Skeletal muscle satellite cell (primary cell): ENCODE data around the gene ZFHX3.
A peak's percentile ranks its signal among the peaks of the same experiment; 100 is the strongest.

Experiments used
- H3K27me3 ChIP-seq: 2 replicates; pipeline ENCODE4 v1.7.0; 2013; ENCODE audit warnings: low read length; ENCODE audit not compliant: control insufficient read depth, insufficient read depth
- H3K36me3 ChIP-seq: 2 replicates; pipeline ENCODE4 v1.7.0; 2013; ENCODE audit warnings: mild to moderate bottlenecking, control low read depth, low read length; ENCODE audit not compliant: insufficient read depth
- H3K4me1 ChIP-seq: 2 replicates; pipeline ENCODE4 v1.7.0; 2013; ENCODE audit warnings: low read length; ENCODE audit not compliant: control insufficient read depth, insufficient read depth
- H3K4me2 ChIP-seq: 2 replicates; pipeline ENCODE4 v1.7.0; 2013; ENCODE audit warnings: mild to moderate bottlenecking, low read length
- H3K4me3 ChIP-seq: 2 replicates; pipeline ENCODE4 v1.7.0; 2013; ENCODE audit warnings: low read length
- H3K9ac ChIP-seq: 2 replicates; pipeline ENCODE4 v1.7.0; 2013; ENCODE audit warnings: mild to moderate bottlenecking, low read depth, low read length, moderate library complexity
- H3K9me3 ChIP-seq: replicated peaks from 2 replicates; pipeline ENCODE4 v1.7.0; 2013; ENCODE audit warnings: mild to moderate bottlenecking, control low read depth, low read length

Gene ZFHX3

DNA sequence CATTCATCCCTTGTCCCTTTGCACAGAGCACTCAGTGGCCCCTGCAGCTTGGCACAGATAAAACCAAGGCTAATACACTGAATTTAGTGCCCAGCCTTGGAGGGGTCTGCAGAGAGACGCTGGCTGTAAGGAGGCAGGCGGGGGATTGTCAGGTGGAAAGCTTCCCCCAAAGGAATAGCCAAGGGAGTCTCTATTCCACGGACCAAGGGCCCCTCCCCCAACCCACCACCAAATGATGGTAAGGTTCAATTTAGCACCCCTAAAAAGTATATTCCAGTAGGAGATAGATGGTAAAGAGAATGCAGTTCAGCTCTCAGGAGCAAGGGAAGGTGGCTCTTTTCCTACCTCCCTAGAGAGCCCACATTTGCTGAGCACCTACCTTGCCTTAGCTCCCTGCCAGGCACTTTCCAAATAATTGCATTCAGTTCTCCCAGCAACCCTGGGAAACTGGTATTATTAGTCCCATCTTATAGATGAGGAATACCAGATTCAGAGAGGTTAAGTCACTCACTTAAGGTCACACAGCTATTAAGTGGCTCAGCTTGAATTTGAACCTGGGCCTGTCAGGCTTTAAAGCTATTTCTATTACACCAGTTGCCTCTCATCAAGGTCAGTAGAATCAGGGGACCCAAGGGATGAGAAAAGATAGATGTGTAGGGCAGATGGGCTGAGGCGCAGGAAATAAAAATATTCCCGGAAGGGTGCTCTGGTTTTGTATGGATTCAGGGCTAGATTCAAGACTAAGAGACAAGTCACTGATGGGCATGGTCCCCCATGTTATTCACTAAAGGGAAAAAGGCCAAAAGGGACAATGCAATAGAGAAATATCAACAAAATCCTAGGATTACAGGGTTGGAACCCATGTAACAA, 20.0 kb upstream of the ZFHX3 start:
- H3K9ac ChIP-seq, result peak overlapping the region; percentile 85
- no peaks in the 10 kb centered on the region for H3K27me3 ChIP-seq
- H3K36me3 ChIP-seq, result no peaks in the 10 kb centered on the region
- H3K4me1 ChIP-seq, result peaks cover 73% of the 10 kb centered on the region
- no peak overlapping the region for H3K4me3 ChIP-seq
- peak overlapping the region; percentile 81 for H3K4me2 ChIP-seq
- no peaks in the 10 kb centered on the region for H3K9me3 ChIP-seq

DNA sequence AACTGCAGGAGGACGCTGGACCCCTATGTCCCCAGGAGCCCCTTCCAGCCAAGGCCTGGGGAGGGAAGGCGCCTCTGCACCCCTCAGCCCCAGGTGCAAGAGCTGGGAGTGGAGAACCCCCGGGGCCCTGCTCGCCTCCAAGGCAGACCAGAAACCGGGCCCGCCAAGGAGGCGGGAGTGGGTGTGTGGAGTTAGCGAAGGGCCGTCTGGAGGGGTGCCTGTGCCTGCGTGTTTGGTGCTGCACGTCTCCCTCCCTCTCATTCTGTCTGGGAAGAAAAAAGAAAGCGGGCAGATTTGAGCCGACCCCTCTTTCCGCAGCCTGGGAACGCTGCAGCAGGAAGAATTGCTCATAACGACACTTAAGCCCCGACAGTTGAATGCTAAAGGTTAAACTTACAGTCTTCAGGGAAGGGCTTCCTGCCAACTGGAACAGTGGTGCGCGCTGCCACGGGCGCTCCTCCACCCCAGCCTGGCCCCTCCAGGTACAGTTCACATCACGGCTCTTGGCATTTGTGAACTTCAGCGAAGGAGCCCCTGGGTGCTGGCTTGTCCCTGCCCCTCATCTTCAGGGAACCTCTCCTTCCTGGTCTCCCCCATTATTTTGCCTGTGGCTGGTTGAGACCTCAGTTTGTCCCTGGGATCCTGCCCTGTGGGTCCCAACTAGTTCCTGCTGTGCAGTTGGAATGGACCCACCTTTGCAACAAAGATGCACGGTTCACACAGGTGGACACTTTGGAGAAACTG, 19.2 kb upstream of the ZFHX3 start:
- H3K9me3 ChIP-seq, result no peaks in the 10 kb centered on the region
- H3K36me3 ChIP-seq, result no peaks in the 10 kb centered on the region
- no peak overlapping the region for H3K4me3 ChIP-seq
- H3K4me1 ChIP-seq, result peaks cover 73% of the 10 kb centered on the region
- no peaks in the 10 kb centered on the region for H3K27me3 ChIP-seq
- no peak overlapping the region for H3K9ac ChIP-seq
- H3K4me2 ChIP-seq, result no peak overlapping the region

DNA sequence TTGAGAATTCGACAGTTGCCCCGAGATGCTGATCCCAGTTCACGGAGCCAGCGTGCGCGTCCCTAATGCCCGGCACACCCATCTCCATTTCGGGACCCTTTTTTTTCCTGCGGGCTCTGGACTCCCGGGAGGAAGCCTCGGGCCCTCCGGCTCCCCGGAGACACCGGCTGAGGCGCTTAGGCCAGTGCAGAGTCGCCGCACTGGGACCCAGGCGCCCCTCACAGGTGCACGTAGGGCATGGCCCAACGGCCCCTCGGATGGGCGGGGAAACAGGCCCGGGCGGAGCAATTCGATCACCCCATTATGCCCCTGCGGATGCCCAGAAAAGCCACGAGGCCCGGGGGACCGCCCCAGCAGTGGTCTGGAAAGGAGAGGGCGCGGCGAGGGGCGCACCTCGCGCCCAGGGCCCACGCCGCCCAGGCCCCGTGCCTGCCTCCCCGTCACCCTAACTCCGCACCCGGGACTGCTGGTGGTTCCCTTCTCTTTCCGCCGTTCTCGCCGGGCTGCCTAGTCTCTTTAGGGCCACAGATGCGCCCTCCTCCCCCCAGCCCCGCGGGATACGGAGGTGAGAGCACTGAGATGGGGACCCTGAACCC, 18.5 kb upstream of the ZFHX3 start:
- Histone ChIP-seq H3K9ac (peak overlapping the region; percentile 85), H3K36me3 (no peaks in the 10 kb centered on the region)

DNA sequence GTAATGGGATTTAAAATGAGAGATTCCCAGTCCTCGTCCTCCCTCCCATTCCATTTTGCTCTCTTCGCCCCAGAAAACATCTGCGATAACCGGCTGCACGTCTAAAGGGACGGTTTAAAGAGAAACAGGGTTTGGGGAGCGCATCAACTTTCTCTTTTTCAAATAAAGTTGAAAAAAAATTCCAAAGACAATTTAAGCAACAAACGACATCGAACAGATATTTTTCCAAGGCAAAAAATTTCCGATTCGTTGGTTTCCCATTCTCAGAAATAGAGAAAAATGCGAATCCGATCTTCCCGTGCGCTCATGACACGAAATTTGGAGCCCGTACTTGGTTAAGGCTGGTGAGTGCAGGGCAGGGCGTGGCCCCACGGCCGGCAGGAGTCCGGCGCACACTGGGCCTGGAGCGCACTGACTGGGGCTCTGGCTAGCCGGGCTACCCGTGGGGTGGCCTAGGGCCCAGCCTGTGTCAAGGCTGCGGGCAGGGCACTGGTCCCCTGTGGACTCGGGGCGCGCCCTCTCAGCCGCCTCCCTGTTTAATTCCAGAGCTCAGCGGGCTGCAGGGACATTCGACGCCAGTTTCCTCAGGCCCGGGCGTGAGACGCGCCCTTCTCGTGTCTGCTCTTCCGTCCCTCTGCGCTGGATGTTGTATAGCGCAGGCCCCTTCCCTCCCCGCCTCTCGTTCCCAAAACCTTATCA, 17.9 kb upstream of the ZFHX3 start:
- Histone ChIP-seq H3K9ac (peak overlapping the region; percentile 85), H3K27me3 (no peaks in the 10 kb centered on the region), H3K4me2 (peak overlapping the region; percentile 84), H3K4me1 (peaks cover 77% of the 10 kb centered on the region), H3K4me3 (peak overlapping the region; percentile 59), H3K9me3 (no peaks in the 10 kb centered on the region), H3K36me3 (no peaks in the 10 kb centered on the region)

More for the DNA sequence above, 18.5 kb upstream of the ZFHX3 start:
- Histone ChIP-seq H3K27me3 (no peaks in the 10 kb centered on the region), H3K4me2 (peak overlapping the region; percentile 84), H3K4me1 (peaks cover 76% of the 10 kb centered on the region), H3K4me3 (peak overlapping the region; percentile 59), H3K9me3 (no peaks in the 10 kb centered on the region)

DNA sequence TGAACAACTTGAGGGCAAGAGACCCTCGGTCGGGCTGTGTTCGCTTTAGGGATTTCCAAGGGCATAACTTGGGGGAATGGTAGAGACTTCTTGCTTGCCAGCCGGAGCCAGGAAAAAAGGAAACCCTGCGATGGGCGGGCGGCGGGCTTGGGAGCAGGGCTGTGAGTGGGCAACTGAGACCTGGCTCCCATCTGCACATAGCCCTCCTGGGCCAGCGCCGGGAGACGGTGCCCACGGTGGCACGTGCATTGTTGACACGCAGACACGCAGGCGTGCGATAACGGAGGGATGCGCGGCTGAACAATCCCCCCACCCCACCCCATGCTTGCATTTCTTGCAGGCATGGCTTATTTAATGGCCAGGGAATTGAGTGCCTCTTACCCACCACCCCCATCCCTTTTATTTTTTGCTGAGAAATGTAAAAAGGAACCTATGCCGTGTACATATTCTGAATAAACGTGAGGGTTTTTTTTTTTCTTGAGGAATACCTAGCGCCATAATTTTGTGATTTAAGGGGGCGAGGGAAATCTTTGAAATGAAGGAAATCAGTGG, 17.1 kb upstream of the ZFHX3 start:
- Histone ChIP-seq H3K27me3 (no peaks in the 10 kb centered on the region), H3K4me3 (peak overlapping the region; percentile 59), H3K4me1 (peaks cover 80% of the 10 kb centered on the region), H3K9me3 (no peaks in the 10 kb centered on the region), H3K36me3 (no peaks in the 10 kb centered on the region), H3K4me2 (peak overlapping the region; percentile 84), H3K9ac (peak overlapping the region; percentile 85)

DNA sequence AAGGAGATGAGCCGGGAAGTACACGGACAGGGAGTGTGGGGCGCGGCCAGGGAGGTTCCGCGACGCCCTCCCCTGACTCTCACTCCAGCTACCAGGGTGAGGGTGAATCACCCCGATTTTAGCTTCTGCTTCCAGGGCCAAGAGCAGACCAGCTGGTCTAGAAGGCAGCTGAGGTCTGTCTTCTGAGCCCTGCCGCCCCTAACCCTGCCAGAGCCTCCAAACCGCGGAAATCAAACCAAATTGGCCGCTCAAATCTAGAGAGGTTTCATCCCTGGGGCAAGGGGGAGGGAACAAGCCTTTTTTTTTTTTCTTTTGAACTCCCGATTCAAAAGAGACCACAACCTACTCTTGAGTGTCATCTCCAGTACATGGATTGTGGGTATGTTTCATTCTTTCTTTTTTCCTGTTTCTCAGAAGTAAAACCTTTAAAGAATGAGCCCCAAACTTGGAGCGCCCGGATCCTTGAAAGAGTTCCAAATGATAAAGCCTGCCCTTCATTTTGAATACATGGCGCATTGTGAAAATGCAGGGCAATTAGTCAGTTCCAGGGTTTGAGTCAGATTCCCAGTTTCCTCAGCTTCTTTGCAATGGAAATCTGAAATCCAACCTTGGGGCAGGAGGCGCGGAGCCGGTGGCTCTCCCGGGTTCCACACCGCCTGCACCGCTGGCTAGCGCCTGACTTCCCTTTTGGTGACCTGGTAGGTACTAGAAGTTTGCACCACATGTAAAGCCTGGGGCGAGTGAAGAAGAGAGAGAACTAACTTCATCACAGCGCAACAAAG, 16.5 kb upstream of the ZFHX3 start:
- Histone ChIP-seq H3K4me3 (peak overlapping the region; percentile 59), H3K4me2 (peak overlapping the region; percentile 84), H3K9ac (peak overlapping the region; percentile 85), H3K9me3 (no peaks in the 10 kb centered on the region), H3K4me1 (peaks cover 80% of the 10 kb centered on the region), H3K36me3 (no peaks in the 10 kb centered on the region), H3K27me3 (no peaks in the 10 kb centered on the region)

DNA sequence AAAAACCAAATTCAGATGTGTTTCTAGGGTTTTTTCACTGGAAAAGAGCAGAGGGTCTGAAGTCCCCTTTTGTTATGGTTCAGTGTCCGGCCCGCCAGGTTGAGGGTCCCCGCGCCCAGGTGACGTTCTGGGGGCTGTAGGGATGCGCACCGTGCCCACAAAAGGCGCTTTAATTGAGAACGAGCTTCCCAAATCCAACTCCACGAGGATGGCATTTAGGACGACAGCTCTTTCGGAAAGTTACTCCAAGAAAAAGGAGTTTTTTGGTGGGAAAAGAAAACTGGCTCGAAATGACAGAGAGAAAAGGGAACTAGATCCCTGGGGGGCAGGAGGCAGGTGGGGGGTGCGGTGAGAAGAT, 15.9 kb upstream of the ZFHX3 start:
- H3K4me1 ChIP-seq, result peaks cover 75% of the 10 kb centered on the region
- H3K4me2 ChIP-seq, result peak overlapping the region; percentile 84
- H3K9me3 ChIP-seq, result no peaks in the 10 kb centered on the region
- H3K4me3 ChIP-seq, result peak overlapping the region; percentile 59
- no peaks in the 10 kb centered on the region for H3K27me3 ChIP-seq
- H3K36me3 ChIP-seq, result no peaks in the 10 kb centered on the region
- H3K9ac ChIP-seq, result peak overlapping the region; percentile 85

DNA sequence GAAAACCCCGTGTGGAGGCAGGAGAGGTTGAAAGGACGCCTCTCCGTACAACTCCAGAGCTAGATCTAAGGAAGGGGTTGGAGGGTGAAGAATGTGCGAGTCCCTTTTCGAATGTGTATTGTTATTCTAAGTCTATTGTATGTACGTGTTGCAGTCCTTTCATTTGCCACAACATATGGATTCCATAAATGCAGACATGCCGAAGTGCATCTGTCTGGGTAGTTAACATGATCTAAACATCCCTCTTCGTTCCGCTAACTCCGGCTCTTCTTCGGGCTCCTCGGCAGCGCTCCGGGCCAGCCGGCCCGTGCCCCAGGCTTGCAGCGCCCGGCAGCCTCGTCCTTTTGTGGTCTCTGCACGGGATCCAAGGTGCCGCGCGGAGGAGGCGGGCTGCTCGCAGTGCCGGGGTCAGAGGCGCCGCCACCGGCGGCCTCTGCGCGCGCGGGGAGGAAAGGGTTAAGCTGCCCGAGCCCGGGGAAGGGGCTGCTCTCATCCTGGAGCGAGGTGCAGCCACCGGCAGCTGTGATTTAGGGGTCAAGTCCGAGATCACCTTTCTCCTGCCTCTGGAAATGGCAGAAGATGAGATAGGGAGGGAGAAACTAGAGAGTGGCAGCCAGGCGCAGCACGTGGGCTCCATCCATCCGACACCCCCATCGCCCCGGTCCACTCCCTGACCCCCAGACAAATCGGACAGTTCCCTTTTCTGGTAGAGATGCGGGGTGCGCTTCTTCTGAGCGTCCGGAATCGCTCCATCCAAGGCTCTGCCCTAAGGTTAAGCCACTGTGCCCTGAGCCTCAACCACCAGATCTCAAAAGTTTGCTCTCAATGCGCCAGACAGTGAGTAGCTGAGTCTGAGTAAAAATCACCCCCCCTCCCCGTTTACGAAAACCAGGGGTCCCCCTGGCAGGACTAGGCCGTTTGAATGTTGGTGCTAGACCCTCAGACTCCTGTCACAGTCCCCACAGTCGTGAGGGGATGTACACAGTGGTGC, 15.1 kb upstream of the ZFHX3 start:
- no peaks in the 10 kb centered on the region for H3K36me3 ChIP-seq
- H3K27me3 ChIP-seq, result no peaks in the 10 kb centered on the region
- H3K9me3 ChIP-seq, result no peaks in the 10 kb centered on the region
- no peak overlapping the region for H3K4me3 ChIP-seq
- peak overlapping the region; percentile 85 for H3K9ac ChIP-seq
- peaks cover 67% of the 10 kb centered on the region for H3K4me1 ChIP-seq
- peak overlapping the region; percentile 84 for H3K4me2 ChIP-seq

DNA sequence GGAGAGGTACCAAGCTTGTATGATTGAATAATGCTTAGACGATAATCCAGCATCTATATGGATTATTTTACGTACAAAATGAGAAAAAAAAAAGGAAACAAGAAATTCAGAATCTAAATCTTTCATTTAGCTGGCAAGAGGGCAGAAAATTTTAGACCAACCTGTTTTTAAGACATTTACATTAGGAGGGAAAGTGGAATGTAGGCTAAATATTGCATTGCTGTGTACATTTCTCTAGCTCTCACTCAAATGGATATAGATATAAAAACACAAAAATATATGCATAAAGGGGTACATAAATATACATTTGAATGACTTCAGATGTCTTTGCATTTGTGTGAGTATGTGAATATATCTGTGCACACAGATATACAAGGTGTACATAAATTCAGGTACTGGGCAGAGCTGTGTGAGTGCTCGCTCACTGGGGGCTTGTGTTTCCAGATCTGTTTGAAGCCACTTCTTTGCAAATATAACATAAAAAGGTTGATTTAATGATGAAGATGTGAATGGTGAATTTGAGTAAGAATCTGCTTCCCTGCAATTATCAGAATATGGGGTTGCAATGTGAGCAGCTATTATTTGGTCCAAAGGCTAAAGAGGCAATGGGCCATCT, 14.2 kb upstream of the ZFHX3 start:
- no peak overlapping the region for H3K4me3 ChIP-seq
- H3K9ac ChIP-seq, result peak overlapping the region; percentile 88
- no peaks in the 10 kb centered on the region for H3K36me3 ChIP-seq
- peak overlapping the region; percentile 81 for H3K4me2 ChIP-seq
- no peaks in the 10 kb centered on the region for H3K9me3 ChIP-seq
- H3K4me1 ChIP-seq, result peaks cover 58% of the 10 kb centered on the region
- no peaks in the 10 kb centered on the region for H3K27me3 ChIP-seq
